ENCODE measurements around the gene RASEF. TPM values are rescaled to one million over a fixed set of nuclear protein-coding genes. Genes with fewer than 3 reads are reported as not detected.

The RASEF gene
- polyA plus RNA-seq, 3 donors, result 6.1 to 7.5 (median 7.3) TPM

- no peak for DNase-seq (ENCODE audit: extremely low read depth in 1 of 11, low read depth in 9 of 11, low spot score in 4 of 11)
Measured at GRCh38 chr9:83024506-83025125, 38.3 kb downstream of the RASEF start.

DNA sequence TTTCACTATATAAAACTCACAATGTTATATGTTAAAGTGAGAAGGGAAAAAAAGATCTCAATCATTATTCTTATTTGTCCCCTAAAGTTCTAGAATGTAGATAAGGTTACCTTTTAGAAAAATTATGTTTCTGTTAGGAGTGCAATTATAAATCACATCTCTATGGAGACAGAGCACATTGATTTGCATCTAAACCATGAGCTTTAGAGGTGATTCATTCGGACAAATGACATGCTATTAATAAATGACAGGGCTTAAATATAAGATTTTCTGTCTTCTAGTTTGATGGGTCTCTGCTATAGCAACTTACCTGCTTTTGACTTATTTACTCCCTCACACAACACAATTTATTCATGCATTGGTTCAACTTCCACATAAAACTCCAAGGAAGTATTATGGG lies 39.8 kb downstream of the RASEF start:
- DNase-seq (ENCODE audit: extremely low read depth in 1 of 11, low read depth in 9 of 11, low spot score in 4 of 11), result no peak

DNA sequence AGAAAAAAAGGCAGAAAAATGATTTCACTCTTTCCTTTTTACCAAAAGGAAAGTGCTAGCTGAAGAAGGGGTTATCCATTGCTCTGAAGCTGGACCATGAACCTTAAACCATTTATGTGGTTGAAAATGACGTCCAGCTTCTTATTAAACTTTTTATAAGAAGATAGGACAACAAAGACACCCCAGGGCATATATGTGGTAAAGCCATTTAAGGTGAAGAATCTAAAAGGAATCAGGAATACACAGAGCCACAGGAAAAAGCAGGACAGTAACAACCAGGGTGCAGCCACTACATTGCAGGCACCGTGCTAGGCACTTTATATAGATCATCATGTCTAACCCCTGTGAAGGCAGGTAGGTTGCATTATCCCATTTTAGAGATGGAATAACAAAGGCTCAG lies 42.1 kb downstream of the RASEF start:
- no peak for DNase-seq (ENCODE audit: extremely low read depth in 1 of 11, low read depth in 9 of 11, low spot score in 4 of 11)

- DNase-seq (ENCODE audit: extremely low read depth in 1 of 11, low read depth in 9 of 11, low spot score in 4 of 11), result no peak
Measured at GRCh38 chr9:83020327-83020726, 42.6 kb downstream of the RASEF start.

- DNase-seq (ENCODE audit: extremely low read depth in 1 of 11, low read depth in 9 of 11, low spot score in 4 of 11), result no peak
Measured at GRCh38 chr9:83019246-83019645, 43.7 kb downstream of the RASEF start.

DNA sequence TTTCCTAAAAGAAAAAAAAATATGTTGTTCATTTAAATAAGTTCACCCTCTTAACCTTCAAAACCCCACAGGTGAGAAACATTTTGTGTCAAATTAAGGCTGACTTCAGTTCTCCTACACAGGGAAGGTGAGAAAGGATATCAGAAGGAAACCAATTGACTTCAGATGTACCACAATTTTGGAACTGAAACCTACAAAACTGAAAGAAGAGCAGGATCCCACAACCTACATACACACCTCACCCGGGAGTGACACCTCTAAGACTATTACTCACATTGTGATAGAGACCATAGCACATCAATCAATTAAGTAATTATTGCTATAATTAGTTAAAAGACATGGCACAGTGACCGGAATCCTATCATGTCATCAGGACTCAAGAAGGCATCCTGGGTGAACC lies 47.0 kb downstream of the RASEF start:
- no peak for DNase-seq (ENCODE audit: extremely low read depth in 1 of 11, low read depth in 9 of 11, low spot score in 4 of 11)

- DNase-seq (ENCODE audit: extremely low read depth in 1 of 11, low read depth in 9 of 11, low spot score in 4 of 11), result no peak
Measured at GRCh38 chr9:83013867-83014605, 48.9 kb downstream of the RASEF start.

- peak in 1 of 11 donors; percentile 16 for DNase-seq (ENCODE audit: extremely low read depth in 1 of 11, low read depth in 9 of 11, low spot score in 4 of 11)
Measured at GRCh38 chr9:83012922-83013838, 49.8 kb downstream of the RASEF start.

GRCh38 chr9:83012168-83012921 lies 50.6 kb downstream of the RASEF start:
- DNase-seq (ENCODE audit: extremely low read depth in 1 of 11, low read depth in 9 of 11, low spot score in 4 of 11), result no peak

- no peak for DNase-seq (ENCODE audit: extremely low read depth in 1 of 11, low read depth in 9 of 11, low spot score in 4 of 11)
Measured at GRCh38 chr9:83011611-83012010, 51.3 kb downstream of the RASEF start.

- DNase-seq (ENCODE audit: extremely low read depth in 1 of 11, low read depth in 9 of 11, low spot score in 4 of 11), result no peak
Measured at GRCh38 chr9:83007521-83008300, 55.2 kb downstream of the RASEF start.

GRCh38 chr9:83006378-83006777 lies 56.6 kb downstream of the RASEF start:
- no peak for DNase-seq (ENCODE audit: extremely low read depth in 1 of 11, low read depth in 9 of 11, low spot score in 4 of 11)

DNA sequence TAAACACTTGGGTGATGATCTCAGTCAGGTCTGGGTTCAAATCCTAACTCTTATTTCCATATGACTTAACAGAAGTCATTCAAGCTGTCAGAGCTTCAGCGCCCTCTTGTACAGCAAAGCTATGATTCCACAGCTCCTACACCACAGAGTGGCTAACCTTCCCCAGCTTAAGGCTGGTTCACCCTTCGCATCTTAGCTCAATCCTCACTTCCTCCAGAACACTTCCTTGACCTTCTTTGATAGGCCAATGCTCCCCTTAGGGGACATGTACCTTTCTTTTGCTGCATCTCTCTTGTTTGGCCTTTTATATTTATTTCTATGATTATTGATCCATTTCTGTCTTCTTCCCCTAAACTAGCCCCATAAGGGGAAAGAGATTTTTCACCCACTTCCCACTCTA lies 57.0 kb downstream of the RASEF start:
- DNase-seq (ENCODE audit: extremely low read depth in 1 of 11, low read depth in 9 of 11, low spot score in 4 of 11), result no peak

- no peak for DNase-seq (ENCODE audit: extremely low read depth in 1 of 11, low read depth in 9 of 11, low spot score in 4 of 11)
Measured at GRCh38 chr9:83005361-83005760, 57.6 kb downstream of the RASEF start.

DNA sequence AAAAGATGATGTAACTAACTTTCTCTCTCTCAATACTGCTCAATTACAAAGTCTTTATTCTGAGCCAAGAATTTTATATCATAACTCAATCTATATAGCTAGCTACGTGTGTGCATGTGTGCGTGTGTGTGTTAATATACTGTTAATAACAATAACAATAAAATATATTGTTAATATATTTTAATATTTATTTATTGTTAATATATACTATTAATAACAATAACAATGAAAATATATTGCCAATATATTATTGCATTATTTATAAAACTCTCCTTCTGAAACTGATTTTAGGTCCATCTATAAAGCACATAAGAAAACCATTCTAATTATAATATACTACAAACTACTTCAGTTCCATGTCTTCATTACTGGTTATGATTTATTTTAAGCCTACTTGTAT lies 60.6 kb downstream of the RASEF start:
- no peak for DNase-seq (ENCODE audit: extremely low read depth in 1 of 11, low read depth in 9 of 11, low spot score in 4 of 11)

DNA sequence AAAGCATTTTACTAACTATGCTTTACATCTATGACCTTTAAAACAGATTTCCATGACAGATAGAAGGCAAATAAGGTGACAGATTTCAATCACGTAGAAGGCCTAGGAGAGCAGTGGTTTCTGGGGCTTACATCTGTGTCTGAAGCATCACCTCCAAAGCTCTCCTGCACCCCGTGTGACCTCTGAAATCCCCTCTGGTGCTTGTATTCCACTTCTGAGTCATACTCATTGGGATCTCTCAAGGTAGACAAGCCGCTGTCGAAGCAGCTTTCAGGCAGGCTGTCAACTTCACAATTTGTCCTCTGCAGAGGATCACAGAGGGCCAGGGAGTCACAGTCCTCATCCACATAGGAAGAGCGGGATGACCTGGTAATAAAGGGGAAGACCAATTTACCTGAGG lies 62.2 kb downstream of the RASEF start:
- no peak for DNase-seq (ENCODE audit: extremely low read depth in 1 of 11, low read depth in 9 of 11, low spot score in 4 of 11)

DNA sequence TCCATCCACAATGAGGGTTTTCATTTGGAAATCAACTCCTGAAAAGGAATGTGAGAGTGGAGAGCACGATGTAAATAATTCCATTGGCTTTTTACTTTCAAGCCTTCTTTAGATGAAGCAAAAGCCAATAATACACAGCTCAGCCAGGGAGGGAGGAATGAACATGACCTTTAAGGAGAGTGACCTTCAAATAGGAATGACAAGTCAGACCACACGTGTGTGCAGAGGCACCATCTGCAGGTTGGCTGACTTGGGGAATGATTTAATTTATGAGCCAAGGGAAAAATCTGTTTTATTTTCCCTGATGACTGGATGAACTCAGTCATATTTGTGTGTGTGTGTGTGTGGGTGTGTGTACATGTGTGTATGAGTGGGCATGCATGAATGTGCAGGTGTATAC lies 64.5 kb downstream of the RASEF start:
- DNase-seq (ENCODE audit: extremely low read depth in 1 of 11, low read depth in 9 of 11, low spot score in 4 of 11), result no peak

- DNase-seq (ENCODE audit: extremely low read depth in 1 of 11, low read depth in 9 of 11, low spot score in 4 of 11), result no peak
Measured at GRCh38 chr9:82997476-82998140, 65.3 kb downstream of the RASEF start.
